Breast epithelium (tissue), 4 donors: Measurements from ENCODE around the gene ACTRT2. TPM values are rescaled to one million over a fixed set of nuclear protein-coding genes. Genes with fewer than 3 reads are reported as not detected.

Experiments used
- DNase-seq, 2 donors: peaks; one replicate each; pipeline ENCODE4 v3.0.0-alpha.2; 2019; ENCODE audit warnings: low spot score in 2 of 2
- H3K27ac ChIP-seq, 2 donors: fragments of 200-600 bp; sonication (generic) in 1 of 2; one replicate each; pipeline ENCODE4 v1.5.1; 2016 to 2019; ENCODE audit warnings: mild to moderate bottlenecking in 1 of 2
- H3K27me3 ChIP-seq, 2 donors: fragments of 200-600 bp; sonication (generic) in 1 of 2; one replicate each; pipeline versions ENCODE4 v1.5.1 to v1.6.0; 2017 to 2019; ENCODE audit warnings: control low read depth in 1 of 2, mild to moderate bottlenecking in 1 of 2
- H3K36me3 ChIP-seq: fragments of 200-600 bp; one replicate; pipeline ENCODE4 v1.5.1; 2019
- H3K4me1 ChIP-seq, 2 donors: fragments of 200-600 bp; sonication (generic); one replicate each; pipeline ENCODE4 v1.5.1; 2016 to 2019; ENCODE audit warnings: control low read depth in 1 of 2
- H3K4me3 ChIP-seq, 3 donors: fragments of 200-600 bp; sonication (generic); 1 replicate in 2 of 3; 2 replicates in 1 of 3; pipeline ENCODE4 v1.5.1; 2016 to 2019; ENCODE audit warnings: mild to moderate bottlenecking in 3 of 3, moderate library complexity in 2 of 3
- H3K9me3 ChIP-seq, 2 donors: fragments of 200-600 bp; sonication (generic) in 1 of 2; one replicate each; pipeline ENCODE4 v1.5.1; 2016 to 2019; ENCODE audit warnings: control low read depth in 1 of 2
- POLR2A ChIP-seq: fragments of 450-650 bp; IDR thresholded peaks from one replicate; pipeline ENCODE4 v1.6.1; 2016; ENCODE audit warnings: antibody characterized with exemption, mild to moderate bottlenecking, moderate library complexity
- POLR2AphosphoS5 ChIP-seq, 3 donors: sonication (generic); formaldehyde crosslinking; IDR thresholded peaks; one replicate each; pipeline ENCODE4 v1.6.1; 2017; ENCODE audit warnings: antibody characterized with exemption in 3 of 3
- intact Hi-C: fragments of 100-400 bp; cut with DNase I; formaldehyde crosslinking; loops from one replicate; pipeline ENCODE4 v1.15.1; 2023; ENCODE audit warnings: low total_unique reads
- total RNA-seq, 3 donors: library from RNA; depleted of rRNA; stranded (reverse); fragments of >200 nt; gene quantifications; one replicate each; pipeline ENCODE4 v1.1.0, GENCODE V29; 2016
- TF ChIP-seq, protein P1 (sequence below), 3 donors: fragments of 450-650 bp; IDR thresholded peaks; one replicate each; pipeline ENCODE4 v1.5.1; 2016 to 2017; ENCODE audit warnings: antibody characterized with exemption in 3 of 3, mild to moderate bottlenecking in 3 of 3, moderate library complexity in 3 of 3

Gene ACTRT2
- total RNA-seq, 3 donors from 2014 or later, result not detected

DNA sequence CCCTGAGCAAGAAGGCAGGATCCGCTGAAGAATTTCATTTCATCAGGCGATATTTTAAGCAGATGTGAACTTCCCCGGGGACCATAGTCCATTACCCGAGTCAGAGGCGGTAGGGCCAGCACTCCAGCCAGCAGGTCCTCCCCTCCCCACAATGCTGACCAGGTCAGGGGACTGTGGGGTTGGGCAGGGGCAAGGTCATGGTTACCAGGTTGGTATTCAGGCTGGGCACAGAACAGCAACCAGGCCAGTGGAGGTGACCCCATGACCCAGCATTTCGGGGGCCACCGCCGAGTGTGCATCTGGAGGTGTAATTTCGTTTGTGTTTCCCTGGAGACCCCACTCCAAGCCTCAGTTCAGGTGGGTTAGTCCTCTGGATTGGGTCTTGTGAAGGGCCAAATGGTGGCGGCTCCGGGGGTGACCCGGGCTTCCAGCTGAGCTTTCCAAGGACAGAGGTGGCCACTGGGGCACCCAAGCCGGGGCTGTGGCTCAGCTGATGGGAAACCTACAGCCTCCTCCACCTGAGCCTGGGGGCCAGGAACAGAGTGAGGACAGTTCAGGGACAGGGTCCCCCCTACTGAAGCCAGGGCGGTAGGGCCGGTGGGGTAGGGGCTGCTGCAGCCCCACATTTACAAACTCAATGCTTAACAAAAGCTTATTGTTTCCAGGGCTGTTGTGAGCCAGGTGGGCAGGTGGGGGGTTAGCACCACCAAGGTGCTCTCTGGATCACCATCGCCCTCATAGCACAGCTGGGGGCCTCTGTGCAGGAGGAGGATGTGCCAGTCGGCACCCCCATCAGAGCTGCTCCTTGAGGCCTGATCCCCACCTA, 50.5 kb downstream of the ACTRT2 start:
- intact Hi-C loops, result no loop called here
- Histone ChIP-seq H3K27ac (no peak overlapping the region), H3K4me3 (peak overlapping the region in 1 of 3 donors; percentile 74), H3K36me3 (no peaks in the 10 kb centered on the region), H3K4me1 (peaks cover 0 to 5% of the 10 kb centered on the region in 2 donors), H3K9me3 (no peaks in the 10 kb centered on the region), H3K27me3 (peaks cover 7 to 88% of the 10 kb centered on the region in 2 donors)
- TF ChIP-seq, protein P1, sequence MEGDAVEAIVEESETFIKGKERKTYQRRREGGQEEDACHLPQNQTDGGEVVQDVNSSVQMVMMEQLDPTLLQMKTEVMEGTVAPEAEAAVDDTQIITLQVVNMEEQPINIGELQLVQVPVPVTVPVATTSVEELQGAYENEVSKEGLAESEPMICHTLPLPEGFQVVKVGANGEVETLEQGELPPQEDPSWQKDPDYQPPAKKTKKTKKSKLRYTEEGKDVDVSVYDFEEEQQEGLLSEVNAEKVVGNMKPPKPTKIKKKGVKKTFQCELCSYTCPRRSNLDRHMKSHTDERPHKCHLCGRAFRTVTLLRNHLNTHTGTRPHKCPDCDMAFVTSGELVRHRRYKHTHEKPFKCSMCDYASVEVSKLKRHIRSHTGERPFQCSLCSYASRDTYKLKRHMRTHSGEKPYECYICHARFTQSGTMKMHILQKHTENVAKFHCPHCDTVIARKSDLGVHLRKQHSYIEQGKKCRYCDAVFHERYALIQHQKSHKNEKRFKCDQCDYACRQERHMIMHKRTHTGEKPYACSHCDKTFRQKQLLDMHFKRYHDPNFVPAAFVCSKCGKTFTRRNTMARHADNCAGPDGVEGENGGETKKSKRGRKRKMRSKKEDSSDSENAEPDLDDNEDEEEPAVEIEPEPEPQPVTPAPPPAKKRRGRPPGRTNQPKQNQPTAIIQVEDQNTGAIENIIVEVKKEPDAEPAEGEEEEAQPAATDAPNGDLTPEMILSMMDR (IDR thresholded peaks at IDR 0.05), result no peak
- TF ChIP-seq POLR2A, result no peak
- TF ChIP-seq POLR2AphosphoS5 (IDR thresholded peaks at IDR 0.05), result no peak
- no peak for DNase-seq

Other genes with a start within 250 kb of the ACTRT2 start
- gene TTC34, start 219.8 kb upstream of the ACTRT2 start, total RNA-seq, result under 1 TPM; 0.16 to 0.88 (median 0.66) TPM
- gene PRDM16, start 47.7 kb downstream of the ACTRT2 start, total RNA-seq, result 1 to 10 TPM in 2 of 3 donors, under 1 TPM in 1; 0.48 to 3.8 (median 3.6) TPM